Trophoblast cell (in vitro differentiated cells and primary cell): ENCODE measurements around the gene CD200.

ENCODE experiments used
- DNase-seq, 2 donors: peaks; one replicate each; pipeline ENCODE4 v3.0.0-alpha.2; 2016
- H2AFZ ChIP-seq: 2 replicates; pipeline ENCODE4 v1.6.1; 2013; ENCODE audit warnings: low read length, moderate library complexity, mild to moderate bottlenecking; ENCODE audit not compliant: insufficient read depth, poor library complexity
- H2AK5ac ChIP-seq: 2 replicates; pipeline ENCODE4 v1.6.1; 2013; ENCODE audit warnings: mild to moderate bottlenecking, low read length
- H2BK120ac ChIP-seq: 2 replicates; pipeline ENCODE4 v1.6.1; 2013; ENCODE audit warnings: low read length, mild to moderate bottlenecking, moderate library complexity; ENCODE audit not compliant: insufficient read depth, poor library complexity
- H2BK12ac ChIP-seq: 2 replicates; pipeline ENCODE4 v1.6.1; 2013; ENCODE audit warnings: mild to moderate bottlenecking, low read length, moderate library complexity
- H2BK5ac ChIP-seq: 2 replicates; pipeline ENCODE4 v1.6.1; 2013; ENCODE audit warnings: low read length, low read depth, moderate library complexity, mild to moderate bottlenecking; ENCODE audit not compliant: poor library complexity
- H3K14ac ChIP-seq: 2 replicates; pipeline ENCODE4 v1.6.1; 2013; ENCODE audit warnings: mild to moderate bottlenecking, low read length
- H3K18ac ChIP-seq: 2 replicates; pipeline ENCODE4 v1.6.1; 2013; ENCODE audit warnings: mild to moderate bottlenecking, low read length
- H3K23ac ChIP-seq: 2 replicates; pipeline ENCODE4 v1.6.1; 2013; ENCODE audit warnings: low read length
- H3K27ac ChIP-seq: 2 replicates; pipeline ENCODE4 v1.5.1; 2013; ENCODE audit warnings: low read depth, mild to moderate bottlenecking, inconsistent platforms, low read length, moderate library complexity
- H3K27me3 ChIP-seq: 2 replicates; pipeline ENCODE4 v1.6.1; 2013; ENCODE audit warnings: inconsistent platforms, mild to moderate bottlenecking, low read length, moderate library complexity; ENCODE audit not compliant: insufficient read depth
- H3K36me3 ChIP-seq, 2 experiments: 1 replicate in 1 of 2; 2 replicates in 1 of 2; pipeline ENCODE4 v1.6.1; 2013; ENCODE audit warnings: low read length in 2 of 2, mild to moderate bottlenecking in 2 of 2, moderate library complexity in 1 of 2; ENCODE audit not compliant: insufficient read depth in 2 of 2, control insufficient read depth in 1 of 2
- H3K4ac ChIP-seq: 2 replicates; pipeline ENCODE4 v1.6.1; 2013; ENCODE audit warnings: low read depth, mild to moderate bottlenecking, low read length, moderate library complexity
- H3K4me1 ChIP-seq, 2 experiments: 1 replicate in 1 of 2; 2 replicates in 1 of 2; pipeline ENCODE4 v1.6.1; 2013; ENCODE audit warnings: low read length in 2 of 2, mild to moderate bottlenecking in 2 of 2, moderate library complexity in 1 of 2; ENCODE audit not compliant: insufficient read depth in 2 of 2, control insufficient read depth in 1 of 2
- H3K4me2 ChIP-seq: 2 replicates; pipeline ENCODE4 v1.6.1; 2013; ENCODE audit warnings: inconsistent platforms, mild to moderate bottlenecking, low read length, moderate library complexity
- H3K4me3 ChIP-seq: 2 replicates; pipeline ENCODE4 v1.5.1; 2013; ENCODE audit warnings: mild to moderate bottlenecking, low read depth, low read length, inconsistent platforms
- H3K79me1 ChIP-seq: one replicate; pipeline ENCODE4 v1.6.1; 2013; ENCODE audit warnings: low read length
- H3K79me2 ChIP-seq: 2 replicates; pipeline ENCODE4 v1.6.1; 2013; ENCODE audit warnings: low read length, mild to moderate bottlenecking; ENCODE audit not compliant: control insufficient read depth, insufficient read depth, poor library complexity
- H3K9ac ChIP-seq: 2 replicates; pipeline ENCODE4 v1.6.1; 2013; ENCODE audit warnings: mild to moderate bottlenecking, low read length
- H3K9me3 ChIP-seq: 2 replicates; pipeline ENCODE4 v1.6.1; 2013; ENCODE audit warnings: low read depth, mild to moderate bottlenecking, control low read depth, inconsistent platforms, low read length; ENCODE audit not compliant: insufficient read depth
- H4K12ac ChIP-seq: 2 replicates; pipeline ENCODE4 v1.6.1; 2013; ENCODE audit warnings: low read depth, mild to moderate bottlenecking, low read length, moderate library complexity
- H4K8ac ChIP-seq: 2 replicates; pipeline ENCODE4 v1.6.1; 2013; ENCODE audit warnings: low read depth, mild to moderate bottlenecking, low read length, moderate library complexity
- H4K91ac ChIP-seq: one replicate; pipeline ENCODE4 v1.6.1; 2013; ENCODE audit warnings: low read depth, mild to moderate bottlenecking, low read length, moderate library complexity
- WGBS: extraction: QIAGEN DNeasy Blood & Tissue Kit; methylation state at CpG from one replicate; pipeline ENCODE4 v1.1.7; 2013; ENCODE audit warnings: missing lambda C conversion rate; ENCODE audit not compliant: insufficient read length, insufficient coverage; ENCODE audit errors: extremely low coverage; 5-methylcytosine and 5-hydroxymethylcytosine counted together

The CD200 gene

GRCh38 chr3:112346491-112347122 is 13.7 kb downstream of the CD200 start:
- no CpG with 5 or more reads among the region's 3 CpGs for WGBS
- H3K14ac ChIP-seq = no peak overlapping the region
- no peak overlapping the region for H2AK5ac ChIP-seq

GRCh38 chr3:112348943-112349342 is 16.0 kb downstream of the CD200 start:
- Histone ChIP-seq H2BK120ac (no peak overlapping the region), H3K4ac (no peak overlapping the region), H3K79me1 (no peaks in the 10 kb centered on the region), H3K9me3 (no peaks in the 10 kb centered on the region), H2AK5ac (no peak overlapping the region), H3K18ac (no peak overlapping the region), H3K36me3 (no peaks in the 10 kb centered on the region), H3K79me2 (no peaks in the 10 kb centered on the region), H3K27me3 (no peaks in the 10 kb centered on the region), H4K12ac (no peak overlapping the region), H3K23ac (no peak overlapping the region), H2BK12ac (no peak overlapping the region), H2AFZ (no peak overlapping the region), H4K8ac (no peak overlapping the region), H2BK5ac (no peak overlapping the region), H3K4me3 (no peak overlapping the region), H3K4me2 (no peak overlapping the region), H3K14ac (no peak overlapping the region), H3K4me1 (no peaks in the 10 kb centered on the region), H4K91ac (no peak overlapping the region), H3K27ac (no peak overlapping the region), H3K9ac (no peak overlapping the region)
- WGBS = no CpG with 5 or more reads among the region's 1 CpG
- no peak for DNase-seq

More at GRCh38 chr3:112346491-112347122, 13.7 kb downstream of the CD200 start:
- H2BK5ac ChIP-seq = no peak overlapping the region
- no peak overlapping the region for H3K4ac ChIP-seq
- H3K9ac ChIP-seq = no peak overlapping the region
- H4K8ac ChIP-seq = no peak overlapping the region
- H2AFZ ChIP-seq = no peak overlapping the region
- no peak overlapping the region for H3K27ac ChIP-seq
- H3K27me3 ChIP-seq = no peaks in the 10 kb centered on the region
- H3K79me1 ChIP-seq = no peaks in the 10 kb centered on the region
- H3K4me1 ChIP-seq = no peaks in the 10 kb centered on the region
- DNase-seq = no peak
- H3K79me2 ChIP-seq = no peaks in the 10 kb centered on the region
- H3K4me3 ChIP-seq = no peak overlapping the region
- no peak overlapping the region for H4K12ac ChIP-seq
- H3K23ac ChIP-seq = no peak overlapping the region
- no peaks in the 10 kb centered on the region for H3K9me3 ChIP-seq
- no peak overlapping the region for H4K91ac ChIP-seq
- no peak overlapping the region for H2BK120ac ChIP-seq
- no peak overlapping the region for H3K4me2 ChIP-seq
- no peaks in the 10 kb centered on the region for H3K36me3 ChIP-seq
- H3K18ac ChIP-seq = no peak overlapping the region
- no peak overlapping the region for H2BK12ac ChIP-seq

- no peak overlapping the region for H3K4me2 ChIP-seq
- no peak overlapping the region for H4K12ac ChIP-seq
- H3K4me3 ChIP-seq = no peak overlapping the region
- no peak overlapping the region for H3K9ac ChIP-seq
- H4K8ac ChIP-seq = no peak overlapping the region
- H3K79me1 ChIP-seq = no peaks in the 10 kb centered on the region
- WGBS = no CpG with 5 or more reads among the region's 6 CpGs
- H3K23ac ChIP-seq = no peak overlapping the region
- H2AFZ ChIP-seq = no peak overlapping the region
- H2BK12ac ChIP-seq = no peak overlapping the region
- H2BK5ac ChIP-seq = no peak overlapping the region
- no peaks in the 10 kb centered on the region for H3K79me2 ChIP-seq
- H3K36me3 ChIP-seq = no peaks in the 10 kb centered on the region
- DNase-seq = no peak
- no peaks in the 10 kb centered on the region for H3K27me3 ChIP-seq
- no peaks in the 10 kb centered on the region for H3K9me3 ChIP-seq
- H3K18ac ChIP-seq = no peak overlapping the region
- H3K27ac ChIP-seq = no peak overlapping the region
- no peak overlapping the region for H3K4ac ChIP-seq
- H2BK120ac ChIP-seq = no peak overlapping the region
- H4K91ac ChIP-seq = no peak overlapping the region
- no peak overlapping the region for H2AK5ac ChIP-seq
- H3K14ac ChIP-seq = no peak overlapping the region
- H3K4me1 ChIP-seq = no peaks in the 10 kb centered on the region
These were observed 16.6 kb downstream of the CD200 start for GRCh38 chr3:112349557-112349956.

GRCh38 chr3:112350018-112350810 is 17.3 kb downstream of the CD200 start:
- no CpG with 5 or more reads among the region's 2 CpGs for WGBS
- H2BK5ac ChIP-seq = no peak overlapping the region
- no peak overlapping the region for H3K23ac ChIP-seq
- no peak overlapping the region for H2AFZ ChIP-seq
- no peak for DNase-seq
- no peak overlapping the region for H4K12ac ChIP-seq
- no peaks in the 10 kb centered on the region for H3K4me1 ChIP-seq
- no peak overlapping the region for H3K4me3 ChIP-seq
- no peaks in the 10 kb centered on the region for H3K79me1 ChIP-seq
- no peak overlapping the region for H4K8ac ChIP-seq
- no peaks in the 10 kb centered on the region for H3K27me3 ChIP-seq
- H4K91ac ChIP-seq = no peak overlapping the region
- no peaks in the 10 kb centered on the region for H3K79me2 ChIP-seq
- H3K18ac ChIP-seq = no peak overlapping the region
- H3K36me3 ChIP-seq = no peaks in the 10 kb centered on the region
- H2BK12ac ChIP-seq = no peak overlapping the region
- no peak overlapping the region for H3K9ac ChIP-seq
- H3K9me3 ChIP-seq = no peaks in the 10 kb centered on the region
- H3K27ac ChIP-seq = no peak overlapping the region
- no peak overlapping the region for H3K4ac ChIP-seq
- H3K4me2 ChIP-seq = no peak overlapping the region
- no peak overlapping the region for H3K14ac ChIP-seq
- H2BK120ac ChIP-seq = no peak overlapping the region
- H2AK5ac ChIP-seq = no peak overlapping the region
